Measurements from ENCODE around the gene IPO9.
A peak's percentile ranks its signal among the peaks of the same experiment; 100 is the strongest.
"Not testable (repeated sequence)": the region's sequence is repeated elsewhere in the genome, so short reads cannot be mapped to it uniquely, and the experiment has no call there.

The IPO9 gene

GRCh38 chr1:201828217-201828819 is 639 bp upstream of the IPO9 start:
- no peak for TF ChIP-seq CTCF (IDR thresholded peaks at IDR 0.05; ENCODE audit: control insufficient read depth, insufficient read depth, low read depth, low read length, missing control alignments)
- peak overlapping the region; percentile 12 for H3K4me3 ChIP-seq (ENCODE audit: control insufficient read depth, low read depth, low read length)
- no peak for DNase-seq (ENCODE audit: low read depth)

- no peak overlapping the region for H3K4me3 ChIP-seq (ENCODE audit: control insufficient read depth, low read depth, low read length)
- no peak for TF ChIP-seq CTCF (IDR thresholded peaks at IDR 0.05; ENCODE audit: control insufficient read depth, insufficient read depth, low read depth, low read length, missing control alignments)
- no peak for DNase-seq (ENCODE audit: low read depth)
Observed at GRCh38 chr1:201831371-201831770, 2.4 kb downstream of the IPO9 start.

- TF ChIP-seq CTCF (IDR thresholded peaks at IDR 0.05; ENCODE audit: control insufficient read depth, insufficient read depth, low read depth, low read length, missing control alignments): no peak
- H3K4me3 ChIP-seq (ENCODE audit: control insufficient read depth, low read depth, low read length): no peak overlapping the region
- DNase-seq (ENCODE audit: low read depth): no peak
Observed at GRCh38 chr1:201834621-201835020, 5.7 kb downstream of the IPO9 start.

GRCh38 chr1:201838381-201838780 is 9.4 kb downstream of the IPO9 start:
- H3K4me3 ChIP-seq (ENCODE audit: control insufficient read depth, low read depth, low read length): no peak overlapping the region
- no peak for DNase-seq (ENCODE audit: low read depth)
- no peak for TF ChIP-seq CTCF (IDR thresholded peaks at IDR 0.05; ENCODE audit: control insufficient read depth, insufficient read depth, low read depth, low read length, missing control alignments)

- DNase-seq (ENCODE audit: low read depth): not testable (repeated sequence)
Observed at GRCh38 chr1:201839089-201839488, 10.1 kb downstream of the IPO9 start.

GRCh38 chr1:201840055-201840454 is 11.1 kb downstream of the IPO9 start:
- no peak for DNase-seq (ENCODE audit: low read depth)
- no peak for TF ChIP-seq CTCF (IDR thresholded peaks at IDR 0.05; ENCODE audit: control insufficient read depth, insufficient read depth, low read depth, low read length, missing control alignments)
- H3K4me3 ChIP-seq (ENCODE audit: control insufficient read depth, low read depth, low read length): no peak overlapping the region

More at GRCh38 chr1:201839089-201839488, 10.1 kb downstream of the IPO9 start:
- not testable (repeated sequence) for H3K4me3 ChIP-seq (ENCODE audit: control insufficient read depth, low read depth, low read length)

- no peak overlapping the region for H3K4me3 ChIP-seq (ENCODE audit: control insufficient read depth, low read depth, low read length)
- no peak for DNase-seq (ENCODE audit: low read depth)
- no peak for TF ChIP-seq CTCF (IDR thresholded peaks at IDR 0.05; ENCODE audit: control insufficient read depth, insufficient read depth, low read depth, low read length, missing control alignments)
Observed at GRCh38 chr1:201840490-201840889, 11.5 kb downstream of the IPO9 start.

Data from AG09309 (cell line).